Myometrial cell (primary cell): ENCODE data around the gene USP8. TPM values are rescaled to one million over a fixed set of nuclear protein-coding genes. Genes with fewer than 3 reads are reported as not detected.

ENCODE experiments used
- total RNA-seq: library from RNA; depleted of rRNA; stranded (reverse); fragments of >200 nt; gene quantifications from 2 replicates; pipeline ENCODE4 v1.2.3, GENCODE V29; 2015

Gene USP8
- 40.4 and 51.0 TPM in 2 replicates for total RNA-seq

DNA sequence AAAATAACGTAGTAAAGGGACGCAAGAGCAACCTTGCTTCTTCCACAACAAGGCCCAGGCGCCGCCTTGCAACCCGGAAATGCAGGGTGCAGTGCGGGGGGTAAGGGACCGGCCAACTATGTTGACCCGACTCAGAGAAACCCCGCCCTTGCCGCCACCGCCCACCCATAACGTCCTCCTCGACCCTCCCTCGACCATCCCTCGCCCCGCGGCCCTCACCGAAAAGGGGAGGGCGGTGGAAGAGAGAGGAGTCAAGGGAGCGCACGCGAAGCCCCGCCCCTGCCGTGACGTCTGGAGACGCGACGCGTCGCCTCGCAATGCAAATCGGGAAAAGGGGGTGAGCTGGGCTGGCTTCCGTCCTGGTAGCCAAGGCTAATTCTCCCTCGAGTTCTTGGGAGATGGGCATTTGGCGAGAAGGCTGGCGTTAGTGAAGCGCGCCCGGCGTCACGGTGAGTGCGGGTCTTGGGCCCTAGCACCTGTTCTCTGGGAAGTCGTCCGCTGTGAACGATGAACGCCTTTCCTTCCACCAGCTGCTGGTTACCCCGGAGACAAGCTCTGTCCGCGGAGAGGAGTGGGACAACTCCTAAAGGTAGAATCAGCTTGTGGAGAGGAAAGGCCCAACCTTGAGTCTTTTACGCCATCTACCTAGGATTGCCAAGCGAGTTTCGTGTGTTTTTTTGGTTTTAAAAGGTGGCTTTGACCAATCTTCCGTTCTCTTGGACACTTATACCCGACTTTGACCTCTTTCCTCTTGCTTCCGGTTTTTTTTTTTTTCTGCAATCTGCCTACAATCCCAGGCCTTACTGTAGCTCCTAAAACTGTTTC is at the start of gene USP8:
TSS of gene USP8 (plus strand) at position 340 of the 825 bp plus-strand sequence. CDS start 14,669 bp downstream, outside the sequence.

GRCh38 chr15:50546566-50546965 is 122.4 kb downstream of the USP8 start, which contains the start of gene USP50:
Gene USP50, minus strand, starts transcription at chr15:50546666. Its CDS starts 141 bp downstream, at chr15:50546525.

Other genes with a start within 250 kb of the USP8 start
- 1.4 TPM in 1 of 2 replicates, not detected in the other for gene SLC27A2, start 242.2 kb upstream of the USP8 start, total RNA-seq
- gene HDC, start 158.7 kb upstream of the USP8 start, total RNA-seq, result not detected in 2 replicates
- 28.8 and 33.5 TPM in 2 replicates for gene GABPB1, start 69.2 kb upstream of the USP8 start, total RNA-seq
- not detected in 2 replicates for gene USP50, start 122.3 kb downstream of the USP8 start, total RNA-seq